Keratinocyte (primary cell): ENCODE data around the gene MID1.
A peak's percentile ranks its signal among the peaks of the same experiment; 100 is the strongest.

Experiments used
- EZH2 ChIP-seq: IDR thresholded peaks from one replicate; pipeline ENCODE4 v1.6.1; 2012; ENCODE audit warnings: inconsistent platforms, mild to moderate bottlenecking, low read length, moderate library complexity
- TF ChIP-seq, protein P1 (sequence below), 3 experiments: IDR thresholded peaks in 1 of 3; conservative IDR thresholded peaks in 1 of 3; optimal IDR thresholded peaks in 1 of 3; 2 replicates in 2 of 3; 3 replicates in 1 of 3; pipeline versions ENCODE3 to v1.5.1; 2011; ENCODE audit warnings: low read length in 3 of 3, mild to moderate bottlenecking in 3 of 3, moderate library complexity in 2 of 3, control low read depth in 1 of 3, inconsistent platforms in 1 of 3; ENCODE audit not compliant: insufficient read depth in 2 of 3; ENCODE audit errors: extremely low read depth in 1 of 3

DNA sequence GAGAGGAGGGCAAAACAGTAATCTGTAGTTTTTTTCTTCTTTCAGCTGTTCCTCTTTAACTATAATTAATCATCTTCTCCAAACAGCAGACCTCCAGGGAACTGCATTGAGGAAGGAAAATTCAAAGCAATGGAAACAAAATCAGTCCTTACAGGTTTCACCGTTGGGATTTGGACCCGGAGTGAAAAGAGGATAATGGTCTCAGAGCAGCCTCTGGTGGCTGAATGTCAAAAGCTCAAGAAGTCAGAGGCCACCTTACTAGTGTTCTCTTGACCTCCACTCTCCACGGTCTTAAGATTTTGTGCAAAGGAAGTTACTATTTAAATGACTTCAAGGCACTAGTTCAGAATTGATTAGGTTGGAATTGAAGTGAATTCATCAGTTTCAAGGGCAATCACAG lies 16.0 kb upstream of the MID1 start:
- TF ChIP-seq, protein P1, sequence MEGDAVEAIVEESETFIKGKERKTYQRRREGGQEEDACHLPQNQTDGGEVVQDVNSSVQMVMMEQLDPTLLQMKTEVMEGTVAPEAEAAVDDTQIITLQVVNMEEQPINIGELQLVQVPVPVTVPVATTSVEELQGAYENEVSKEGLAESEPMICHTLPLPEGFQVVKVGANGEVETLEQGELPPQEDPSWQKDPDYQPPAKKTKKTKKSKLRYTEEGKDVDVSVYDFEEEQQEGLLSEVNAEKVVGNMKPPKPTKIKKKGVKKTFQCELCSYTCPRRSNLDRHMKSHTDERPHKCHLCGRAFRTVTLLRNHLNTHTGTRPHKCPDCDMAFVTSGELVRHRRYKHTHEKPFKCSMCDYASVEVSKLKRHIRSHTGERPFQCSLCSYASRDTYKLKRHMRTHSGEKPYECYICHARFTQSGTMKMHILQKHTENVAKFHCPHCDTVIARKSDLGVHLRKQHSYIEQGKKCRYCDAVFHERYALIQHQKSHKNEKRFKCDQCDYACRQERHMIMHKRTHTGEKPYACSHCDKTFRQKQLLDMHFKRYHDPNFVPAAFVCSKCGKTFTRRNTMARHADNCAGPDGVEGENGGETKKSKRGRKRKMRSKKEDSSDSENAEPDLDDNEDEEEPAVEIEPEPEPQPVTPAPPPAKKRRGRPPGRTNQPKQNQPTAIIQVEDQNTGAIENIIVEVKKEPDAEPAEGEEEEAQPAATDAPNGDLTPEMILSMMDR (optimal IDR thresholded peaks at IDR 0.05 in 1 of 3, IDR thresholded peaks at IDR 0.05 in 1 of 3, conservative IDR thresholded peaks at IDR 0.05 in 1 of 3; ENCODE audit: extremely low read depth in 1 of 3, insufficient read depth in 2 of 3, low read length in 3 of 3): peak; percentile 66 to 78 (median 73)
- TF ChIP-seq EZH2: no peak
